GM23338 (cell line): Measurements from ENCODE around the gene PADI6. TPM values are rescaled to one million over a fixed set of nuclear protein-coding genes. Genes with fewer than 3 reads are reported as not detected.
A peak's percentile ranks its signal among the peaks of the same experiment; 100 is the strongest.

ENCODE experiments used
- ATAC-seq: fragments of 200-7000 bp; cut with Tn5 transposase; 3 replicates; pipeline ENCODE4 v1.9.1; 2020
- DNase-seq: peaks from one replicate; pipeline ENCODE4 v3.0.0-alpha.2; 2015; ENCODE audit warnings: low spot score
- H2AFZ ChIP-seq: fragments of 200-600 bp; sonication (generic); 2 replicates; pipeline ENCODE4 v1.8.0; 2016; ENCODE audit warnings: antibody characterized with exemption, mild to moderate bottlenecking, moderate library complexity
- H3F3A ChIP-seq: fragments of 200-600 bp; sonication (generic); replicated peaks from 2 replicates; pipeline ENCODE4 v1.8.0; 2017; ENCODE audit warnings: antibody characterized with exemption, mixed run types, low read depth
- H3K27ac ChIP-seq: fragments of 200-600 bp; sonication (generic); 2 replicates; pipeline ENCODE4 v1.6.1; 2016; ENCODE audit warnings: low read depth
- H3K27me3 ChIP-seq: fragments of 200-600 bp; sonication (generic); 2 replicates; pipeline ENCODE4 v1.8.0; 2016; ENCODE audit warnings: mild to moderate bottlenecking, mixed run types, moderate library complexity; ENCODE audit not compliant: insufficient read depth
- H3K36me3 ChIP-seq: fragments of 200-600 bp; sonication (generic); 2 replicates; pipeline ENCODE4 v1.8.0; 2016; ENCODE audit warnings: mild to moderate bottlenecking; ENCODE audit not compliant: insufficient read depth
- H3K4me1 ChIP-seq: fragments of 200-600 bp; sonication (generic); 2 replicates; pipeline ENCODE4 v1.8.0; 2016; ENCODE audit warnings: mild to moderate bottlenecking, moderate library complexity; ENCODE audit not compliant: insufficient read depth
- H3K4me2 ChIP-seq: fragments of 200-600 bp; sonication (generic); 2 replicates; pipeline ENCODE4 v1.7.1; 2017; ENCODE audit warnings: mixed run types
- H3K4me3 ChIP-seq: fragments of 200-600 bp; sonication (generic); 2 replicates; pipeline ENCODE4 v1.6.1; 2016; ENCODE audit warnings: mixed run types
- H3K79me2 ChIP-seq: fragments of 200-600 bp; sonication (generic); replicated peaks from 2 replicates; pipeline ENCODE4 v1.8.0; 2017; ENCODE audit warnings: mild to moderate bottlenecking; ENCODE audit not compliant: insufficient read depth
- H3K9me2 ChIP-seq: fragments of 200-600 bp; sonication (generic); 2 replicates; pipeline ENCODE4 v1.8.0; 2017; ENCODE audit not compliant: insufficient read depth
- H4K20me1 ChIP-seq: fragments of 200-600 bp; sonication (generic); replicated peaks from 2 replicates; pipeline ENCODE4 v1.8.0; 2017; ENCODE audit warnings: mild to moderate bottlenecking; ENCODE audit not compliant: insufficient read depth
- H3K27ac Mint-ChIP-seq: 2 replicates; pipeline ENCODE4 v1.8.0; 2020; ENCODE audit warnings: inconsistent platforms, mild to moderate bottlenecking, moderate library complexity, mixed read lengths
- H3K27me3 Mint-ChIP-seq: 3 replicates; pipeline ENCODE4 v1.8.0; 2022; ENCODE audit warnings: low read depth, mild to moderate bottlenecking, moderate library complexity, mixed read lengths, inconsistent platforms; ENCODE audit not compliant: insufficient read depth, poor library complexity
- H3K36me3 Mint-ChIP-seq: 3 replicates; pipeline ENCODE4 v1.8.0; 2021; ENCODE audit warnings: low read depth, mild to moderate bottlenecking, inconsistent platforms, moderate library complexity, mixed read lengths
- H3K4me1 Mint-ChIP-seq: 3 replicates; pipeline ENCODE4 v1.8.0; 2020; ENCODE audit warnings: mild to moderate bottlenecking, inconsistent platforms, mixed read lengths
- H3K4me3 Mint-ChIP-seq: 3 replicates; pipeline ENCODE4 v1.8.0; 2021; ENCODE audit warnings: moderate library complexity, mild to moderate bottlenecking, inconsistent platforms, mixed read lengths
- H3K9me3 Mint-ChIP-seq: 3 replicates; pipeline ENCODE4 v1.8.0; 2020; ENCODE audit warnings: moderate library complexity, mild to moderate bottlenecking, inconsistent platforms, mixed read lengths
- CTCF ChIP-seq, 2 experiments: fragments of 200-600 bp in 1 of 2; sonication (generic) in 1 of 2; conservative IDR thresholded peaks; 2 replicates each; pipeline versions ENCODE4 v1.5.1 to v1.6.1; 2016 to 2017; ENCODE audit warnings: antibody characterized with exemption in 2 of 2, low read depth in 2 of 2, mild to moderate bottlenecking in 2 of 2, moderate library complexity in 1 of 2
- ETS1 ChIP-seq: IDR thresholded peaks from 2 replicates; pipeline ENCODE4 v1.6.1; 2016; ENCODE audit warnings: antibody characterized with exemption
- EZH2 ChIP-seq: fragments of 200-600 bp; sonication (generic); IDR thresholded peaks from one replicate; pipeline ENCODE4 v1.8.0; 2017; ENCODE audit warnings: antibody characterized with exemption, mild to moderate bottlenecking, low read depth; ENCODE audit not compliant: unreplicated experiment
- EZH2phosphoT487 ChIP-seq: fragments of 200-600 bp; sonication (generic); IDR thresholded peaks from one replicate; pipeline ENCODE4 v1.8.1; 2018; ENCODE audit warnings: antibody characterized with exemption; ENCODE audit not compliant: unreplicated experiment
- JUNB ChIP-seq: IDR thresholded peaks from one replicate; pipeline ENCODE4 v1.6.1; 2016; ENCODE audit warnings: antibody characterized with exemption; ENCODE audit not compliant: unreplicated experiment
- POLR2AphosphoS5 ChIP-seq: IDR thresholded peaks from 2 replicates; pipeline ENCODE4 v1.6.1; 2016; ENCODE audit warnings: antibody characterized with exemption, low read depth
- STAT1 ChIP-seq: IDR thresholded peaks from one replicate; pipeline ENCODE4 v1.6.1; 2016; ENCODE audit warnings: antibody characterized with exemption; ENCODE audit not compliant: unreplicated experiment
- ZNF331 ChIP-seq: fragments of 250-450 bp; sonication (Bioruptor Pico); IDR thresholded peaks from 2 replicates; pipeline ENCODE4 v1.5.0; 2020; ENCODE audit warnings: low read depth, mild to moderate bottlenecking, moderate library complexity
- polyA plus RNA-seq: library from polyadenylated mRNA; unstranded; fragments of >200 nt; fragmentation: Nextera tagmentation; extraction: Ambion mirVana; gene quantifications from 2 replicates; pipeline ENCODE4 v1.2.1, GENCODE V29; 2016
- total RNA-seq: library from RNA; depleted of rRNA; stranded (reverse); fragments of >200 nt; shearing (Covaris generic); gene quantifications from 2 replicates; pipeline ENCODE4 v1.2.3, GENCODE V29; 2014
- TF ChIP-seq, protein P1 (sequence below): fragments of 250-450 bp; sonication (Bioruptor Pico); IDR thresholded peaks from 2 replicates; pipeline ENCODE4 v1.5.0; 2020; ENCODE audit warnings: mild to moderate bottlenecking, moderate library complexity

PADI6 gene
- total and polyA plus RNA-seq, 2 experiments from 2014 or later, result not detected

DNA sequence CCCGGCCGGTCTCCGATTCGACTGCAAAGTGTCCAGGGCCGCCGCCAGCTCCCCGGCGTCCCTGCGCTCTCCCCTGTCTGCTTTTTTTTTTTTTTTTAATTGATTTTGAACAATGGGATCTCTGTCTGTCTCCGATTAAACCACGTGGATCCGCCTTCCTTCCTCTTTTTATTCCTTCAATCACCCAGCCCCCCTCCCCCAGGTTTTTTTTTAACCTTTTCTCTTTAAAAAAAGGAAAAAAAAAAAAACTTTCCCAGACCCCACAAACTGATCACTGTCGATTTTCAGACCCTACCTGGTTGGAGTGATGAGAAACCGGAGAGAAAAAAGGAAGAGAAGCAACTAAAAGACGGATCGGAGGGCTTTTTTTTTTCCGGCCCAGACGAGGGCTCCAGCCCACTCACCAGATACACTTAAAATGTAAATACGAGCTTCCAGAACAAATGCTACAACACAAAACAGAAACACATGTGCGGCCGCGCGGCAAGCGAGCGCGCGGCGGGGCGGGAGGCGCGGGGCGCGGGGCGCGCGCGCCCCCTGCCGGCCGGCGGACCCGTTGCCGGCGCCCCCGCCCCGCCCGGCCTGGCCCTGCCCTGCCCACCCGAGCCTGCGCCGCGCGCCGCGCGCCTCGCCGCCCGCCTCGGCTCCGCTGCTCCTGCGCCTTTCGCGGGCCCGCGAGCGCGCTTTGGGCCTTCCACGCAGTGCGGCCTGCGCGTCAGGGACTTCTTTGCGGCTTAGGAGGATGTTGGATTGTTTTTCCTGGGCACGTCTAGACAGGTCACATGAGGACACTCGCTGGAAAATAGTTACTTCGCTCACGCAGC is 67.5 kb downstream of the PADI6 start, which contains the start of gene RCC2:
TSS of gene RCC2 (minus strand) at position 428 of the 824 bp plus-strand sequence. CDS start 1,163 bp downstream, outside the sequence.
- H3F3A ChIP-seq, result peaks cover 45% of the 10 kb centered on the region
- no peaks in the 10 kb centered on the region for H3K9me2 ChIP-seq
- H3K4me1 ChIP-seq, result peaks cover 51% of the 10 kb centered on the region
- no peak within 1 kb of the TSS for H2AFZ ChIP-seq
- H3K27me3 ChIP-seq, result peaks cover 9% of the 10 kb centered on the region
- peak within 1 kb of the TSS; percentile 99 for H3K27ac ChIP-seq
- ATAC-seq (peak; percentile 16), DNase-seq (peak; percentile 69)
- H3K4me3 Mint-ChIP-seq, result peak within 1 kb of the TSS; percentile 99
- TF ChIP-seq EZH2phosphoT487 (no peak), ETS1 (no peak), POLR2AphosphoS5 (peak; percentile 51), CTCF (conservative IDR thresholded peaks at IDR 0.05; ENCODE audit: low read depth in 2 of 2) (peak in 1 of 2 experiments; percentile 40; a peak in 2 of 4 replicates), EZH2 (no peak), JUNB (no peak)
- peak within 1 kb of the TSS; percentile 86 for H3K4me3 ChIP-seq
- H4K20me1 ChIP-seq, result peaks cover 17% of the 10 kb centered on the region
- H3K27me3 Mint-ChIP-seq, result peaks cover 32% of the 10 kb centered on the region
- peak within 1 kb of the TSS; percentile 100 for H3K4me2 ChIP-seq
- H3K4me1 Mint-ChIP-seq, result peaks cover 53% of the 10 kb centered on the region
- peak within 1 kb of the TSS; percentile 100 for H3K27ac Mint-ChIP-seq
- H3K36me3 ChIP-seq, result no peaks in the 10 kb centered on the region; the same call in 1 of the 2 replicates
- peaks cover 5% of the 10 kb centered on the region; the same call in 1 of the 3 replicates for H3K9me3 Mint-ChIP-seq
- peaks cover 49% of the 10 kb centered on the region for H3K79me2 ChIP-seq
- peaks cover 41% of the 10 kb centered on the region for H3K36me3 Mint-ChIP-seq

DNA sequence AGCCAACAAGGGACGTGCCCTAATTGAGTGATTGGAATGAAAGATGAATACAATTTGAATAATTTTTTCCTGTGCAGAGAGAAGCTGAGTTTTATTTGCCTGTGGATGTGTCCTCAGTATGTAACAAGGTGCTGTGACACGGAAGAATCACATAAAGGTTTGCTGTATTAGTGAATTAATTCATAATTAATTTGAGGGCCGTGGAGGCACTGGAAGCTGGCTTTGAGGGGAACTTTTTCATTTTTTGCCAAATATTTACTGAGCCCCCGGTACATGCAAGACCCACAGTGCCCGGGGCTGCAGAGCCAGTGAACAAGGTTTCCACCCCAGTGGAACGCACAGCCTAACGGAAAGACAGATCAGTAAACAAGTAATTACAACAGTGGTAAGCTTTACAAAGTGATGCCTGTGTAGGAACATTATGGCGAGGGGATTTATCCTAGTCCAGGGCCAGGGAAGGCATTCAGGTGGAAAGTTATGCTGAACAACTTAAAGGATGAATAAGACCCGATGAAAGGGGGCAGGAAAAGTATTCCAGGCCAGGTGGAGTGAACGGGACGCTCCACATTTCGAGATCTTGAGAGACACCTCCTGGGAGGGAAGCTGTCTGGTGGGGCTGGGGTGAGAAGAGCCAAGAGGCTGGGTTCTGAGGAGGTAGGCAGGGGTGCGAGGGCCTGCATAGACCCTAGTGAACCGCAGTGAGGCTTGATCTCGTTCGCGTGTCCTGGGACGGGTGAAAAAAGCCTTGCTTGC is 68.3 kb downstream of the PADI6 start:
- peak; percentile 33 for ATAC-seq
- no peak for DNase-seq
- peaks cover 45% of the 10 kb centered on the region for H3K4me1 Mint-ChIP-seq
- Histone ChIP-seq H3K4me3 (peak overlapping the region; percentile 86), H2AFZ (no peak overlapping the region), H3K79me2 (peaks cover 41% of the 10 kb centered on the region), H4K20me1 (peaks cover 15% of the 10 kb centered on the region), H3K27me3 (peaks cover 9% of the 10 kb centered on the region), H3K27ac (peak overlapping the region; percentile 61; the same call in 1 of the 2 replicates), H3K4me2 (peak overlapping the region; percentile 100), H3K36me3 (no peaks in the 10 kb centered on the region; the same call in 1 of the 2 replicates), H3K4me1 (peaks cover 43% of the 10 kb centered on the region), H3K9me2 (no peaks in the 10 kb centered on the region), H3F3A (peaks cover 37% of the 10 kb centered on the region)
- H3K9me3 Mint-ChIP-seq, result peaks cover 5% of the 10 kb centered on the region; the same call in 1 of the 3 replicates
- peak overlapping the region; percentile 99 for H3K4me3 Mint-ChIP-seq
- H3K27me3 Mint-ChIP-seq, result peaks cover 32% of the 10 kb centered on the region
- H3K36me3 Mint-ChIP-seq, result peaks cover 33% of the 10 kb centered on the region
- peak overlapping the region; percentile 69 for H3K27ac Mint-ChIP-seq
- TF ChIP-seq, protein P1, sequence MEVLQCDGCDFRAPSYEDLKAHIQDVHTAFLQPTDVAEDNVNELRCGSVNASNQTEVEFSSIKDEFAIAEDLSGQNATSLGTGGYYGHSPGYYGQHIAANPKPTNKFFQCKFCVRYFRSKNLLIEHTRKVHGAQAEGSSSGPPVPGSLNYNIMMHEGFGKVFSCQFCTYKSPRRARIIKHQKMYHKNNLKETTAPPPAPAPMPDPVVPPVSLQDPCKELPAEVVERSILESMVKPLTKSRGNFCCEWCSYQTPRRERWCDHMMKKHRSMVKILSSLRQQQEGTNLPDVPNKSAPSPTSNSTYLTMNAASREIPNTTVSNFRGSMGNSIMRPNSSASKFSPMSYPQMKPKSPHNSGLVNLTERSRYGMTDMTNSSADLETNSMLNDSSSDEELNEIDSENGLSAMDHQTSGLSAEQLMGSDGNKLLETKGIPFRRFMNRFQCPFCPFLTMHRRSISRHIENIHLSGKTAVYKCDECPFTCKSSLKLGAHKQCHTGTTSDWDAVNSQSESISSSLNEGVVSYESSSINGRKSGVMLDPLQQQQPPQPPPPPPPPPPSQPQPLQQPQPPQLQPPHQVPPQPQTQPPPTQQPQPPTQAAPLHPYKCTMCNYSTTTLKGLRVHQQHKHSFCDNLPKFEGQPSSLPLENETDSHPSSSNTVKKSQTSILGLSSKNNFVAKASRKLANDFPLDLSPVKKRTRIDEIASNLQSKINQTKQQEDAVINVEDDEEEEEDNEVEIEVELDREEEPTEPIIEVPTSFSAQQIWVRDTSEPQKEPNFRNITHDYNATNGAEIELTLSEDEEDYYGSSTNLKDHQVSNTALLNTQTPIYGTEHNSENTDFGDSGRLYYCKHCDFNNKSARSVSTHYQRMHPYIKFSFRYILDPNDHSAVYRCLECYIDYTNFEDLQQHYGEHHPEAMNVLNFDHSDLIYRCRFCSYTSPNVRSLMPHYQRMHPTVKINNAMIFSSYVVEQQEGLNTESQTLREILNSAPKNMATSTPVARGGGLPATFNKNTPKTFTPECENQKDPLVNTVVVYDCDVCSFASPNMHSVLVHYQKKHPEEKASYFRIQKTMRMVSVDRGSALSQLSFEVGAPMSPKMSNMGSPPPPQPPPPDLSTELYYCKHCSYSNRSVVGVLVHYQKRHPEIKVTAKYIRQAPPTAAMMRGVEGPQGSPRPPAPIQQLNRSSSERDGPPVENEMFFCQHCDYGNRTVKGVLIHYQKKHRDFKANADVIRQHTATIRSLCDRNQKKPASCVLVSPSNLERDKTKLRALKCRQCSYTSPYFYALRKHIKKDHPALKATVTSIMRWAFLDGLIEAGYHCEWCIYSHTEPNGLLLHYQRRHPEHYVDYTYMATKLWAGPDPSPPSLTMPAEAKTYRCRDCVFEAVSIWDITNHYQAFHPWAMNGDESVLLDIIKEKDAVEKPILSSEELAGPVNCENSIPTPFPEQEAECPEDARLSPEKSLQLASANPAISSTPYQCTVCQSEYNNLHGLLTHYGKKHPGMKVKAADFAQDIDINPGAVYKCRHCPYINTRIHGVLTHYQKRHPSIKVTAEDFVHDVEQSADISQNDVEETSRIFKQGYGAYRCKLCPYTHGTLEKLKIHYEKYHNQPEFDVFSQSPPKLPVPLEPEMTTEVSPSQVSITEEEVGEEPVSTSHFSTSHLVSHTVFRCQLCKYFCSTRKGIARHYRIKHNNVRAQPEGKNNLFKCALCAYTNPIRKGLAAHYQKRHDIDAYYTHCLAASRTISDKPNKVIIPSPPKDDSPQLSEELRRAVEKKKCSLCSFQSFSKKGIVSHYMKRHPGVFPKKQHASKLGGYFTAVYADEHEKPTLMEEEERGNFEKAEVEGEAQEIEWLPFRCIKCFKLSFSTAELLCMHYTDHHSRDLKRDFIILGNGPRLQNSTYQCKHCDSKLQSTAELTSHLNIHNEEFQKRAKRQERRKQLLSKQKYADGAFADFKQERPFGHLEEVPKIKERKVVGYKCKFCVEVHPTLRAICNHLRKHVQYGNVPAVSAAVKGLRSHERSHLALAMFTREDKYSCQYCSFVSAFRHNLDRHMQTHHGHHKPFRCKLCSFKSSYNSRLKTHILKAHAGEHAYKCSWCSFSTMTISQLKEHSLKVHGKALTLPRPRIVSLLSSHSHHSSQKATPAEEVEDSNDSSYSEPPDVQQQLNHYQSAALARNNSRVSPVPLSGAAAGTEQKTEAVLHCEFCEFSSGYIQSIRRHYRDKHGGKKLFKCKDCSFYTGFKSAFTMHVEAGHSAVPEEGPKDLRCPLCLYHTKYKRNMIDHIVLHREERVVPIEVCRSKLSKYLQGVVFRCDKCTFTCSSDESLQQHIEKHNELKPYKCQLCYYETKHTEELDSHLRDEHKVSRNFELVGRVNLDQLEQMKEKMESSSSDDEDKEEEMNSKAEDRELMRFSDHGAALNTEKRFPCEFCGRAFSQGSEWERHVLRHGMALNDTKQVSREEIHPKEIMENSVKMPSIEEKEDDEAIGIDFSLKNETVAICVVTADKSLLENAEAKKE (CRISPR knock-in tag), result no peak
- no peak for TF ChIP-seq STAT1
- TF ChIP-seq EZH2, result no peak
- TF ChIP-seq ZNF331, result no peak
- TF ChIP-seq EZH2phosphoT487, result no peak
